Osteocyte (in vitro differentiated cells): ENCODE data around the gene DMD. TPM values are rescaled to one million over a fixed set of nuclear protein-coding genes. Genes with fewer than 3 reads are reported as not detected.

ENCODE experiments used
- DNase-seq: peaks from one replicate; pipeline ENCODE4 v3.0.0; 2021; ENCODE audit warnings: mixed read lengths; ENCODE audit not compliant: unreplicated experiment; ENCODE audit errors: extremely low spot score
- H3K27ac Mint-ChIP-seq: one replicate; pipeline ENCODE4 v1.8.0; 2021; ENCODE audit warnings: mild to moderate bottlenecking, mixed read lengths; ENCODE audit not compliant: unreplicated experiment
- H3K27me3 Mint-ChIP-seq: one replicate; pipeline ENCODE4 v1.8.0; 2021; ENCODE audit warnings: mixed read lengths; ENCODE audit not compliant: unreplicated experiment
- H3K36me3 Mint-ChIP-seq: one replicate; pipeline ENCODE4 v1.8.0; 2021; ENCODE audit warnings: mixed read lengths; ENCODE audit not compliant: unreplicated experiment
- H3K4me1 Mint-ChIP-seq: one replicate; pipeline ENCODE4 v1.8.0; 2021; ENCODE audit warnings: mixed read lengths; ENCODE audit not compliant: unreplicated experiment
- H3K4me3 Mint-ChIP-seq: one replicate; pipeline ENCODE4 v1.8.0; 2021; ENCODE audit warnings: mild to moderate bottlenecking, moderate library complexity, mixed read lengths; ENCODE audit not compliant: unreplicated experiment
- H3K9me3 Mint-ChIP-seq: one replicate; pipeline ENCODE4 v1.8.0; 2021; ENCODE audit warnings: mixed read lengths; ENCODE audit not compliant: unreplicated experiment
- total RNA-seq: library from RNA; stranded (reverse); gene quantifications from 2 replicates; pipeline ENCODE4 v1.2.1, GENCODE V29; 2021
- TF ChIP-seq, protein P1 (sequence below): fragments of 200-600 bp; sonication (generic); IDR thresholded peaks from 2 replicates; pipeline ENCODE4 v1.5.0; 2021; ENCODE audit warnings: antibody characterized with exemption, mild to moderate bottlenecking, moderate library complexity

Gene DMD
- total RNA-seq, 1 donor from 2014 or later: 317 TPM

DNA sequence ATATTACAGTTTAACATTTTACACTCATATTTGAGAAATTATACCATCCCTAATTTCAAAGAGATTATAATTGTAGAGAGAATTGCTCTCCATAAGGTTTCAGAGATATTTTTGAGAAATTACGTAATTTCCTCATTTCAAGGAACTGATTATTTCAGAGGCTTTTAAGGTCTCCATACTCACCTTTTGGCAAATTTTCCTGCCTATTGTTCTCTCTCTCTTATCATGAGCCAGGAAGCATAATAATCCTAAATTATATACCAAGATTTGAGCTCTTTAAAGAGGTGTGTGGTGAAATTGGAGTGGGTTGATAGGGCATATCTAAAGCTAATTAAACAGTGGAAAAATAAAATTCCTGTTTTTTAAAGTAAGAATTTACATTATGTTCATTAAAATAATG, 1890.6 kb downstream of the DMD start:
- H3K27me3 Mint-ChIP-seq: no peaks in the 10 kb centered on the region

DNA sequence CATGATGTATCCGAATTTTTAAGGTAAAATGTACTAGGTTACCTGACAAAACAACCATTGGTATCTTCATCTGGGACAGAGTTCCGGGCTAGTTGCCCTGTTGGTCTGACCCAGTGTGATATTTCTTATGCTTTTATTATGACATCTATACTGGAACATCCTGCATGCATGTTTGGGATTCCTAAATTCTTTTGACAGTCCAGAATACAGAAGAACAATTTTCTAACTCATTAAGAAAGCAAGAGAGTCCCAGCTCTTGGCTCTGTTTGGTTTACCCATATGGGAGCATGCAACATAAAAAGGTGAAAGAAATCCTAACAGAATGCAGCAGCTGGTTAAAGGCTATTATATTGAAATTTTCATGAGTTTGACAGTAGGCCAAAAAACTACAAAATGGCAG, 1891.8 kb downstream of the DMD start:
- Mint-ChIP-seq H3K36me3 (peaks cover 3% of the 10 kb centered on the region), H3K4me3 (no peak overlapping the region), H3K4me1 (peaks cover 70% of the 10 kb centered on the region), H3K9me3 (peaks cover 10% of the 10 kb centered on the region), H3K27me3 (no peaks in the 10 kb centered on the region), H3K27ac (peak overlapping the region; percentile 81)
- TF ChIP-seq, protein P1, sequence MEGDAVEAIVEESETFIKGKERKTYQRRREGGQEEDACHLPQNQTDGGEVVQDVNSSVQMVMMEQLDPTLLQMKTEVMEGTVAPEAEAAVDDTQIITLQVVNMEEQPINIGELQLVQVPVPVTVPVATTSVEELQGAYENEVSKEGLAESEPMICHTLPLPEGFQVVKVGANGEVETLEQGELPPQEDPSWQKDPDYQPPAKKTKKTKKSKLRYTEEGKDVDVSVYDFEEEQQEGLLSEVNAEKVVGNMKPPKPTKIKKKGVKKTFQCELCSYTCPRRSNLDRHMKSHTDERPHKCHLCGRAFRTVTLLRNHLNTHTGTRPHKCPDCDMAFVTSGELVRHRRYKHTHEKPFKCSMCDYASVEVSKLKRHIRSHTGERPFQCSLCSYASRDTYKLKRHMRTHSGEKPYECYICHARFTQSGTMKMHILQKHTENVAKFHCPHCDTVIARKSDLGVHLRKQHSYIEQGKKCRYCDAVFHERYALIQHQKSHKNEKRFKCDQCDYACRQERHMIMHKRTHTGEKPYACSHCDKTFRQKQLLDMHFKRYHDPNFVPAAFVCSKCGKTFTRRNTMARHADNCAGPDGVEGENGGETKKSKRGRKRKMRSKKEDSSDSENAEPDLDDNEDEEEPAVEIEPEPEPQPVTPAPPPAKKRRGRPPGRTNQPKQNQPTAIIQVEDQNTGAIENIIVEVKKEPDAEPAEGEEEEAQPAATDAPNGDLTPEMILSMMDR: no peak
- no peak for DNase-seq

More for the DNA sequence above, 1890.6 kb downstream of the DMD start:
- no peak for DNase-seq
- peaks cover 3% of the 10 kb centered on the region for H3K36me3 Mint-ChIP-seq
- H3K4me1 Mint-ChIP-seq: peaks cover 66% of the 10 kb centered on the region
- H3K27ac Mint-ChIP-seq: peak overlapping the region; percentile 81
- H3K4me3 Mint-ChIP-seq: no peak overlapping the region
- H3K9me3 Mint-ChIP-seq: peaks cover 10% of the 10 kb centered on the region
- TF ChIP-seq, protein P1: no peak

DNA sequence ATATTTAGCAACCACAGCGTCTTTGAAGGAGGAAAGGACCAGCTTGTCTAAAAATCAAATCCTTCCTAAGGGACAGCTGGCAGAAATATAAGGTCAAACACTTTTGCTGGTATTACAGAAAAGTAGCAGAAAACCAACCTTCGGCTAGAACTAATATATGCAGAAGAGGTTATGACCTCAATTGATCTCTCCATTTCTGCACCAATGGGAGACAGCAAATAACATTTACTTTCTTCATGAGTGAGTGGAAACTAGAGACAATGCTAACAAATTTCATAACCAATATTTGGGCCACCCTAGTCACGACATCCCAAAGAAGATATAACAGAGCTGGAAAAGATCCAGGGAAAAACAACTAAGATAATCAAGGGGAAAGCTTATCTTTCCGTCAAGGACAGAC, 1892.5 kb downstream of the DMD start:
- no peak for DNase-seq
- peaks cover 10% of the 10 kb centered on the region for H3K9me3 Mint-ChIP-seq
- peaks cover 71% of the 10 kb centered on the region for H3K4me1 Mint-ChIP-seq
- peaks cover 3% of the 10 kb centered on the region for H3K36me3 Mint-ChIP-seq
- TF ChIP-seq, protein P1: no peak
- H3K27ac Mint-ChIP-seq: peak overlapping the region; percentile 81
- no peaks in the 10 kb centered on the region for H3K27me3 Mint-ChIP-seq
- no peak overlapping the region for H3K4me3 Mint-ChIP-seq

DNA sequence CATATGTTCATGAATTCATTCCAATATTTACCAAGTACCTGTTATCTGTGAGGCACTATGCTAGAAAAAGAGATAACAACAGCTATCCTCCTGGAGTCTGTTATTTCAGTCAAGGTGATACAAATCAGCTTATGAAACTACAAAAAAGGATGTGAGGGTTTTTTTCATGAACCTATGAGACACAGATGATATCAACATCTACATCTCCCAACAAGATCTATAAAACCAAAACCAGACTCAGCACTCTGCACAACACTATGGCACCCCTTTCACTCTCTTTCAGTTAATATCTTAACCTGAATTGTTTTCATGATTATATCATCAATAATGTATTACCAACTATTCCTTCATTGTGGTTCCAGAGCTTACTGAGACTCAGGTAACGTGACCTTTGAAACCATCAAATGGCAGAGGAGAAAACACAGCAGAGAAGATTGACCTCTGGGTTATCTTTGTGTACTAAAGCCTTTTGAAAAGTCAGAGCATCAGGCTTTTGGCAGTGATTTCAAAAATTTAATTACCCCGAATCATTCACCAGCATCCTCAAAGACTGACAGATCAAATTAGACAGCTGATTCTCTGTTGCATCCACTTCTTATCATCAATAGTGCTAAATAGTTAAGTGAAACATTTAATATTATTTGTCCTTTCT, 1894.9 kb downstream of the DMD start:
- peak overlapping the region; percentile 91 for H3K27ac Mint-ChIP-seq
- no peaks in the 10 kb centered on the region for H3K36me3 Mint-ChIP-seq
- TF ChIP-seq, protein P1: no peak
- H3K27me3 Mint-ChIP-seq: no peaks in the 10 kb centered on the region
- peaks cover 63% of the 10 kb centered on the region for H3K4me1 Mint-ChIP-seq
- no peak for DNase-seq
- no peak overlapping the region for H3K4me3 Mint-ChIP-seq
- peaks cover 7% of the 10 kb centered on the region for H3K9me3 Mint-ChIP-seq

DNA sequence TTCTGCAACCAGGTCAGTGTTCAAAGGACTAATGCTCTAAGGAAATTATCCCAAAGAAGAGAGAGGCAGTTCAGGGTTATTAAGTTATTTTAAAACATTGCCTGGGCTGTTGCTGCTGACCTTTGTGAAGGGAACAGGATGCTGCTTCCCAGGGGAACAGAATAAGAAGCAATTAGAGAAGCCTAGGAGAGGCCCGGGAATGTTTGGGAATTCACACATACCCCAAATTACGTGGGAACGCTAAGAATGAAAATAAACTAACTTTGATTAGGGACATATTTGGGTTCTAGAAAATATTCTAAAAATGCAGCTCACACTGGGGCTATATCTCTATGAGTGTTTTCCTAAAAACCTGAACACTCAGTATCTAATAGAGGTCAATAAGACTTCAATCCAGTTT, 1896.4 kb downstream of the DMD start:
- Mint-ChIP-seq H3K36me3 (no peaks in the 10 kb centered on the region), H3K4me3 (no peak overlapping the region), H3K27ac (peak overlapping the region; percentile 91), H3K27me3 (no peaks in the 10 kb centered on the region), H3K9me3 (peaks cover 9% of the 10 kb centered on the region), H3K4me1 (peaks cover 60% of the 10 kb centered on the region)
- TF ChIP-seq, protein P1: no peak
- no peak for DNase-seq
